Breast epithelium (tissue), 3 donors: ENCODE results near the gene LHCGR.

ENCODE experiments used
- CTCF ChIP-seq, 3 donors: fragments of 450-650 bp; IDR thresholded peaks; one replicate each; pipeline ENCODE4 v1.5.1; 2016 to 2017; ENCODE audit warnings: antibody characterized with exemption in 3 of 3, mild to moderate bottlenecking in 3 of 3, moderate library complexity in 3 of 3
- POLR2A ChIP-seq: fragments of 450-650 bp; IDR thresholded peaks from one replicate; pipeline ENCODE4 v1.6.1; 2016; ENCODE audit warnings: antibody characterized with exemption, mild to moderate bottlenecking, moderate library complexity

DNA sequence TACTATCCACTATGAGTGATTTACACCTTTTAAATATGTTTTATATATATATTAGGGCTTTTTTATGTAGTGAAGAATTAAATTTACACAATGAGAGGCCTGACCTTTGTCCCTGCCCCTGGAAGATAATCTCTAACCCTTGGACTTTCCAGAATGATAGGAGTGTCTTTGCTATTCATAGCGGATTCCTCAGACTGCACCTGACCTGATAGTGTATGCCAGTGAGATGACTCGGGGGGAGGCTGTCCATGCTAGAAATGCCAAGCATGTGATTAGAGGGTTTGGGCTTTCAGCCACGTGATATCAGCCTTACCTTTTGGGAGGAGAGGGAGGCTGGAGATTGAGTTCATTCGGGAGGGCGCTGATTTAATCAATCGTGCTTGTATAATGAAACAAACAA, 44.1 kb upstream of the LHCGR start:
- TF ChIP-seq POLR2A = no peak
- no peak for TF ChIP-seq CTCF (IDR thresholded peaks at IDR 0.05)
